Measurements from ENCODE around the gene SERPINB3. TPM values are rescaled to one million over a fixed set of nuclear protein-coding genes. Genes with fewer than 3 reads are reported as not detected.
A peak's percentile ranks its signal among the peaks of the same experiment; 100 is the strongest.

The SERPINB3 gene
- total and polyA plus RNA-seq, 4 donors, result 0.43 to 29.0 (median 15.3) TPM; not detected in 1

DNA sequence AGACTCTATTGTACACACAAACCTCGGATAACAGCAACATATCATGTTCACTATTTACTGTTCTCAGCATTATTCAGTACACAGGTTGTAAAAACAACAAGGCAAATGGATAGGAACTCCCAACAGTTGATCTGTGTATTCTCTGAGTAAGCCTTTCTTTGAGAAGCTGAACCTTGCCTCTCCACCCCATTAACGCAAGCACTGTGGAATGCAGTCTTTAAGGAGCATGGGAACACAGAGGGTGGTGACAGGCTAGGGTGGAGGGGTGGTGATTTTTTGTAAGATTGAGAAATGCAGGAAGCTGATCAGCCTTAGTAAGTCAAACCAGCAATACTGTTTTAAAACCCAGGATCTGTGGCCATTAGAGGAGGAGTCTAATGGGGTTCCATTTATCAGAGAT lies 21.5 kb upstream of the SERPINB3 start:
- no peaks in the 10 kb centered on the region for H3K27me3 ChIP-seq (ENCODE audit: control insufficient read depth in 3 of 3, insufficient read depth in 3 of 3, low read length in 2 of 3)
- peaks cover 0 to 6% (median 0%) of the 10 kb centered on the region in 4 donors for H3K9me3 ChIP-seq (ENCODE audit: control insufficient read depth in 4 of 4, insufficient read depth in 3 of 4, low read length in 3 of 4)
- WGBS, 2 donors, result 42 to 46% methylated on average over 2 of the region's 2 CpGs
- DNase-seq (peak; percentile 12 to 50 (median 24)), ATAC-seq (ENCODE audit: insufficient read depth, low FRiP score) (peak; percentile 75)
- H3K9ac ChIP-seq (ENCODE audit: insufficient read depth in 1 of 2, low read length in 2 of 2), result no peak overlapping the region
- H3K4me1 ChIP-seq (ENCODE audit: control insufficient read depth in 5 of 5, insufficient read depth in 5 of 5, low read length in 5 of 5), result no peaks in the 10 kb centered on the region
- H3K36me3 ChIP-seq (ENCODE audit: control insufficient read depth in 4 of 4, insufficient read depth in 4 of 4, low read length in 4 of 4), result no peaks in the 10 kb centered on the region
- H3K27ac ChIP-seq (ENCODE audit: low read depth in 1 of 2, low read length in 1 of 2), result no peak overlapping the region
- H3K4me3 ChIP-seq, result no peak overlapping the region
- no peak for TF ChIP-seq CTCF (IDR thresholded peaks at IDR 0.05; ENCODE audit: control extremely low read depth, extremely low read depth)

- no peaks in the 10 kb centered on the region for H3K27me3 ChIP-seq (ENCODE audit: control insufficient read depth in 3 of 3, insufficient read depth in 3 of 3, low read length in 2 of 3)
- 89 to 97% methylated on average over 2 of the region's 2 CpGs for WGBS, 2 donors
- DNase-seq (no peak), ATAC-seq (ENCODE audit: insufficient read depth, low FRiP score) (no peak)
- no peaks in the 10 kb centered on the region for H3K9me3 ChIP-seq (ENCODE audit: control insufficient read depth in 4 of 4, insufficient read depth in 3 of 4, low read length in 3 of 4)
- no peak overlapping the region for H3K4me3 ChIP-seq
- no peaks in the 10 kb centered on the region for H3K4me1 ChIP-seq (ENCODE audit: control insufficient read depth in 5 of 5, insufficient read depth in 5 of 5, low read length in 5 of 5)
- no peak for TF ChIP-seq CTCF (IDR thresholded peaks at IDR 0.05; ENCODE audit: control extremely low read depth, extremely low read depth)
- H3K36me3 ChIP-seq (ENCODE audit: control insufficient read depth in 4 of 4, insufficient read depth in 4 of 4, low read length in 4 of 4), result no peaks in the 10 kb centered on the region
- H3K27ac ChIP-seq (ENCODE audit: low read depth in 1 of 2, low read length in 1 of 2), result no peak overlapping the region
- H3K9ac ChIP-seq (ENCODE audit: insufficient read depth in 1 of 2, low read length in 2 of 2), result no peak overlapping the region
Observed at GRCh38 chr18:63681449-63682340, 20.0 kb upstream of the SERPINB3 start.

DNA sequence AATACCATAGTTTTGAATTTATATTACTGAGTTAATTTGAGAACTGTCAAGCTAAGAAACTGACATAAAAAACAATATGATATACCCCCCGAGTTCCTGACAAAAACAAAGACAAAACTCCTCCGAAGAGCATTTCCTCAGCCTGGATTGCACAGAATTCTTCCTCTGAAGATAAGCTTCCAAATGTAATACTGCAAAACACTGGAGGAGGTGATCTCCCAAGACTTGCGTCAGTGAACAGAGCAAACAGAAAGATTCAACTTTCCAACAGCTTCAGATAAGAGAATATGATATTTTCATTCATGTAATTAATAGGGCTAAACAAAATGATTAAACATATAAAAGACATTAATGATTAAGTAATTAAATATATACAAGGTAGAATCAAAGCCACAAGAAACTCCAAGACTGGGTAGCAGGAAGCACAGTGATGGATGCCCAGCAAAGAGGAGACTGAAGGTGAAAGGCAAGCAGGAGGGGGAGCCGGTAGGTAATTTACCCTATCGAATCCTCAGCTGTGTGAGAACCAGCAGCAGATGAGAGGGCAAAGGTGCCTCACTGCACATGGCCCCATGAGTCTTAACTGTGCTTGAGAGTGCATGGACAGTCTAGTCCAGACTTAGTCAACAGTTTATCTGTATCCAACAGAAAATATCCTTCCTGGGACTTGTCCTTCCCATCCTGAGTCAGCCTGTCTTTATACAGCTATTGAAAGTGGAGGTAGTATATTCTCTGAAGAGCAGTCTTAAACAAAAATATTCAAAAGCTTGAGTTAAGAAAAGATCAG lies 18.3 kb upstream of the SERPINB3 start:
- Histone ChIP-seq H3K9ac (ENCODE audit: insufficient read depth in 1 of 2, low read length in 2 of 2) (no peak overlapping the region), H3K4me1 (ENCODE audit: control insufficient read depth in 5 of 5, insufficient read depth in 5 of 5, low read length in 5 of 5) (no peaks in the 10 kb centered on the region), H3K4me3 (no peak overlapping the region), H3K9me3 (ENCODE audit: control insufficient read depth in 4 of 4, insufficient read depth in 3 of 4, low read length in 3 of 4) (no peaks in the 10 kb centered on the region), H3K27ac (ENCODE audit: low read depth in 1 of 2, low read length in 1 of 2) (no peak overlapping the region), H3K36me3 (ENCODE audit: control insufficient read depth in 4 of 4, insufficient read depth in 4 of 4, low read length in 4 of 4) (no peaks in the 10 kb centered on the region), H3K27me3 (ENCODE audit: control insufficient read depth in 3 of 3, insufficient read depth in 3 of 3, low read length in 2 of 3) (no peaks in the 10 kb centered on the region)
- TF ChIP-seq CTCF (IDR thresholded peaks at IDR 0.05; ENCODE audit: control extremely low read depth, extremely low read depth), result no peak
- DNase-seq (no peak), ATAC-seq (ENCODE audit: insufficient read depth, low FRiP score) (no peak)
- 65 to 77% methylated on average over 5 of the region's 5 CpGs for WGBS, 2 donors

Measured in lung (tissue), 12 donors.